Liver (tissue), 3 donors: ENCODE data around the gene TUSC2.

Experiments
- EGR1 ChIP-seq, 2 donors: IDR thresholded peaks; 2 replicates each; pipeline ENCODE4 v1.6.1; 2016 to 2018; ENCODE audit warnings: antibody characterized with exemption in 2 of 2, low read depth in 2 of 2
- RAD21 ChIP-seq, 2 donors: IDR thresholded peaks; 2 replicates each; pipeline ENCODE4 v1.6.1; 2016; ENCODE audit warnings: antibody characterized with exemption in 2 of 2, mild to moderate bottlenecking in 2 of 2
- TF ChIP-seq, protein P1 (sequence below): fragments of 150-350 bp; IDR thresholded peaks from 2 replicates; pipeline ENCODE4 v1.5.1; 2017; ENCODE audit warnings: improper control_type of control experiment, low read depth, low read length; ENCODE audit not compliant: missing input control
- TF ChIP-seq, protein P2 (sequence below): IDR thresholded peaks from 2 replicates; pipeline ENCODE4 v1.6.1; 2016; ENCODE audit warnings: antibody characterized with exemption
- donor health status: healthy.
- donor health status: healthy.

DNA sequence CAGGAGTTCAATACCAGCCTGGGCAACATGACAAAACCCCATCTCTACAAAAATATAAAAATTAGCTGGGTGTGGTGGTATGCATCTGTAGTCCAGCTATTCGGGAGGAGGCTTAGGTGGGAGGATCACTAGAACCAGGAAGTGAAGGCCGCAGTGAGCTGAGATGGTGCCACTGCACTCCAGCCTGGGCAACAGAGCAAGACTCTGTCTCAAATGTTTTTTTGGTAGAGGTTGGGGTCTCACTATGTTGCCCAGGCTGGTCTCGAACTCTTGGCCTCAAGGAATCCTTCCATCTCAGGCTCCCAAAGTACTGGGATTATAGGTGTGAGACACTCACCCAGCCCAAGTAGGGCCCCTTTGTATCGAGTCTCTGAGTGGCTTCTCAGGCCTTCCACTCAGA is 33.9 kb downstream of the TUSC2 start:
- TF ChIP-seq, protein P1, sequence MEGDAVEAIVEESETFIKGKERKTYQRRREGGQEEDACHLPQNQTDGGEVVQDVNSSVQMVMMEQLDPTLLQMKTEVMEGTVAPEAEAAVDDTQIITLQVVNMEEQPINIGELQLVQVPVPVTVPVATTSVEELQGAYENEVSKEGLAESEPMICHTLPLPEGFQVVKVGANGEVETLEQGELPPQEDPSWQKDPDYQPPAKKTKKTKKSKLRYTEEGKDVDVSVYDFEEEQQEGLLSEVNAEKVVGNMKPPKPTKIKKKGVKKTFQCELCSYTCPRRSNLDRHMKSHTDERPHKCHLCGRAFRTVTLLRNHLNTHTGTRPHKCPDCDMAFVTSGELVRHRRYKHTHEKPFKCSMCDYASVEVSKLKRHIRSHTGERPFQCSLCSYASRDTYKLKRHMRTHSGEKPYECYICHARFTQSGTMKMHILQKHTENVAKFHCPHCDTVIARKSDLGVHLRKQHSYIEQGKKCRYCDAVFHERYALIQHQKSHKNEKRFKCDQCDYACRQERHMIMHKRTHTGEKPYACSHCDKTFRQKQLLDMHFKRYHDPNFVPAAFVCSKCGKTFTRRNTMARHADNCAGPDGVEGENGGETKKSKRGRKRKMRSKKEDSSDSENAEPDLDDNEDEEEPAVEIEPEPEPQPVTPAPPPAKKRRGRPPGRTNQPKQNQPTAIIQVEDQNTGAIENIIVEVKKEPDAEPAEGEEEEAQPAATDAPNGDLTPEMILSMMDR: no peak
- TF ChIP-seq, protein P2, sequence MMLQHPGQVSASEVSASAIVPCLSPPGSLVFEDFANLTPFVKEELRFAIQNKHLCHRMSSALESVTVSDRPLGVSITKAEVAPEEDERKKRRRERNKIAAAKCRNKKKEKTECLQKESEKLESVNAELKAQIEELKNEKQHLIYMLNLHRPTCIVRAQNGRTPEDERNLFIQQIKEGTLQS: no peak
- TF ChIP-seq RAD21 (IDR thresholded peaks at IDR 0.05) (no peak), EGR1 (IDR thresholded peaks at IDR 0.05; ENCODE audit: low read depth in 2 of 2) (no peak)
